H1 (cell line): Measurements from ENCODE around the gene SPDYA. TPM values are rescaled to one million over a fixed set of nuclear protein-coding genes. Genes with fewer than 3 reads are reported as not detected.

Experiments
- CTCF ChIA-PET: fragments of 300-600 bp; sonication (Branson Sonifier 250); formaldehyde crosslinking; loops from one replicate; lab custom pipeline; 2021; ENCODE audit not compliant: partially characterized antibody; lab: Charles Lee
- POLR2A ChIA-PET: fragments of 300-600 bp; sonication (Branson Sonifier 250); formaldehyde crosslinking; loops from one replicate; lab custom pipeline; 2021; ENCODE audit warnings: inconsistent platforms; ENCODE audit not compliant: partially characterized antibody; lab: Charles Lee
- DNase-seq, 2 experiments: peaks; one replicate each; pipeline versions ENCODE4 v3.0.0 to v3.0.0-alpha.2; 2010 to 2022; ENCODE audit warnings: low spot score in 2 of 2, low read depth in 1 of 2, mixed read lengths in 1 of 2
- FAIRE-seq: peaks from 2 replicates; lab custom pipeline; 2011; peaks lifted over from hg19 to GRCh38; lab: Jason Lieb, UNC
- H2AFZ ChIP-seq: 2 replicates; pipeline ENCODE4 v1.8.1; 2012; ENCODE audit warnings: low read length, inconsistent platforms
- H2AK5ac ChIP-seq: 2 replicates; pipeline ENCODE4 v1.6.1; 2013; ENCODE audit warnings: low read depth, low read length
- H2BK120ac ChIP-seq: replicated peaks from 2 replicates; pipeline ENCODE3; 2013; ENCODE audit warnings: low read depth, low read length, inconsistent platforms
- H2BK12ac ChIP-seq: 2 replicates; pipeline ENCODE4 v1.6.1; 2013; ENCODE audit warnings: low read depth, low read length
- H2BK15ac ChIP-seq: 2 replicates; pipeline ENCODE4 v1.6.1; 2013; ENCODE audit warnings: low read length
- H2BK20ac ChIP-seq: 2 replicates; pipeline ENCODE4 v1.6.1; 2013; ENCODE audit warnings: low read length
- H2BK5ac ChIP-seq: 2 replicates; pipeline ENCODE4 v1.6.1; 2013; ENCODE audit warnings: low read depth, low read length
- H3K14ac ChIP-seq: 2 replicates; pipeline ENCODE4 v1.6.1; 2013; ENCODE audit warnings: inconsistent platforms; ENCODE audit not compliant: insufficient read length
- H3K18ac ChIP-seq: 2 replicates; pipeline ENCODE4 v1.6.1; 2013; ENCODE audit warnings: low read length; ENCODE audit errors: extremely low read depth
- H3K23ac ChIP-seq: 2 replicates; pipeline ENCODE4 v1.6.1; 2013; ENCODE audit warnings: inconsistent platforms; ENCODE audit not compliant: insufficient read length
- H3K23me2 ChIP-seq: 2 replicates; pipeline ENCODE4 v1.6.1; 2013; ENCODE audit warnings: low read depth, low read length
- H3K27ac ChIP-seq: 2 replicates; pipeline ENCODE4 v1.6.1; 2011; ENCODE audit warnings: low read depth, low read length, inconsistent platforms
- H3K27me3 ChIP-seq, 4 experiments: replicated peaks in 1 of 4; 1 replicate in 1 of 4; 2 replicates in 3 of 4; pipeline versions ENCODE4 v1.6.1 to v1.8.1; 2011 to 2013; ENCODE audit warnings: low read length in 3 of 4, mild to moderate bottlenecking in 3 of 4, inconsistent platforms in 2 of 4, mixed read lengths in 2 of 4, moderate library complexity in 1 of 4; ENCODE audit not compliant: control insufficient read depth in 3 of 4, insufficient read depth in 3 of 4; ENCODE audit errors: extremely low read depth in 1 of 4
- H3K36me3 ChIP-seq, 4 experiments: 2 replicates each; pipeline versions ENCODE4 v1.6.1 to v1.8.1; 2011 to 2013; ENCODE audit warnings: mild to moderate bottlenecking in 4 of 4, low read length in 3 of 4, moderate library complexity in 2 of 4, control low read depth in 1 of 4, inconsistent platforms in 1 of 4; ENCODE audit not compliant: insufficient read depth in 4 of 4, control insufficient read depth in 2 of 4
- H3K4ac ChIP-seq: replicated peaks from 2 replicates; pipeline ENCODE3; 2013; ENCODE audit warnings: low read length, low read depth, mixed read lengths, inconsistent platforms; ENCODE audit not compliant: insufficient read length
- H3K4me1 ChIP-seq, 4 experiments: replicated peaks in 1 of 4; 1 replicate in 1 of 4; 2 replicates in 3 of 4; pipeline versions ENCODE4 v1.6.1 to v1.8.1; 2011 to 2013; ENCODE audit warnings: low read length in 3 of 4, inconsistent platforms in 2 of 4, mixed read lengths in 1 of 4; ENCODE audit not compliant: insufficient read depth in 4 of 4, control insufficient read depth in 3 of 4
- H3K4me2 ChIP-seq, 2 experiments: 2 replicates each; pipeline versions ENCODE4 v1.6.1 to v1.8.1; 2011 to 2013; ENCODE audit warnings: low read depth in 2 of 2, low read length in 2 of 2, control low read depth in 1 of 2, inconsistent platforms in 1 of 2, mild to moderate bottlenecking in 1 of 2; ENCODE audit not compliant: insufficient read depth in 1 of 2
- H3K4me3 ChIP-seq, 4 experiments: fragments of 200-600, 300-600 bp in 1 of 4; sonication (generic), shearing (Covaris generic), sonication (Bioruptor Twin) in 1 of 4; 2 replicates each; pipeline versions ENCODE4 v1.5.1 to v1.8.1; 2011 to 2016; ENCODE audit warnings: low read length in 4 of 4, low read depth in 3 of 4, control low read depth in 2 of 4, inconsistent platforms in 2 of 4, mild to moderate bottlenecking in 2 of 4, mixed read lengths in 1 of 4, moderate library complexity in 1 of 4; ENCODE audit not compliant: insufficient read depth in 2 of 4; ENCODE audit errors: extremely low read depth in 1 of 4
- H3K56ac ChIP-seq: replicated peaks from 2 replicates; pipeline ENCODE3; 2013; ENCODE audit warnings: low read depth, mild to moderate bottlenecking, mixed read lengths, low read length, inconsistent platforms; ENCODE audit not compliant: insufficient read length
- H3K79me1 ChIP-seq: 2 replicates; pipeline ENCODE4 v1.6.1; 2013; ENCODE audit warnings: low read depth, low read length, control low read depth
- H3K79me2 ChIP-seq, 2 experiments: 2 replicates each; pipeline versions ENCODE4 v1.6.1 to v1.8.1; 2012 to 2013; ENCODE audit warnings: low read length in 2 of 2, mild to moderate bottlenecking in 2 of 2, inconsistent platforms in 1 of 2; ENCODE audit not compliant: insufficient read depth in 2 of 2, control insufficient read depth in 1 of 2
- H3K9ac ChIP-seq, 4 experiments: replicated peaks in 1 of 4; 1 replicate in 1 of 4; 2 replicates in 3 of 4; pipeline versions ENCODE4 v1.6.1 to v1.8.1; 2011 to 2013; ENCODE audit warnings: low read depth in 3 of 4, low read length in 3 of 4, control low read depth in 2 of 4, mild to moderate bottlenecking in 2 of 4, moderate library complexity in 2 of 4, inconsistent platforms in 1 of 4; ENCODE audit errors: extremely low read depth in 1 of 4
- H3K9me3 ChIP-seq, 2 experiments: 2 replicates each; pipeline versions ENCODE4 v1.6.1 to v1.8.1; 2012 to 2013; ENCODE audit warnings: mild to moderate bottlenecking in 2 of 2, moderate library complexity in 2 of 2, control low read depth in 1 of 2, inconsistent platforms in 1 of 2, low read depth in 1 of 2, low read length in 1 of 2, mixed read lengths in 1 of 2; ENCODE audit not compliant: insufficient read depth in 2 of 2
- H4K20me1 ChIP-seq, 2 experiments: replicated peaks in 1 of 2; 2 replicates each; pipeline versions ENCODE3 to v1.8.1; 2011 to 2013; ENCODE audit warnings: inconsistent platforms in 2 of 2, low read length in 2 of 2, mild to moderate bottlenecking in 1 of 2; ENCODE audit not compliant: insufficient read depth in 2 of 2, control insufficient read depth in 1 of 2
- H4K5ac ChIP-seq: 2 replicates; pipeline ENCODE4 v1.6.1; 2013; ENCODE audit warnings: low read length, low read depth, mixed read lengths, inconsistent platforms; ENCODE audit not compliant: insufficient read length
- H4K8ac ChIP-seq: 2 replicates; pipeline ENCODE4 v1.8.0; 2013; ENCODE audit warnings: mild to moderate bottlenecking, moderate library complexity, low read length, inconsistent platforms; ENCODE audit not compliant: insufficient read depth; ENCODE audit errors: extremely low read depth
- H4K91ac ChIP-seq: replicated peaks from 2 replicates; pipeline ENCODE3; 2013; ENCODE audit warnings: low read length, mixed read lengths, inconsistent platforms; ENCODE audit not compliant: insufficient read length
- ASH2L ChIP-seq: fragments of 200-600, 300-600 bp; sonication (generic); IDR thresholded peaks from one replicate; pipeline ENCODE4 v1.7.1; 2017; ENCODE audit warnings: low read length
- BACH1 ChIP-seq: IDR thresholded peaks from 2 replicates; pipeline ENCODE4 v1.6.1; 2012; ENCODE audit warnings: low read length, improper control_type of control experiment
- CBX8 ChIP-seq: fragments of 300-800, 300-1000 bp; sonication (generic); IDR thresholded peaks from 2 replicates; pipeline ENCODE4 v1.7.1; 2016; ENCODE audit warnings: low read depth, low read length, borderline replicate concordance
- CTCF ChIP-seq, 3 experiments: IDR thresholded peaks; 1 replicate in 2 of 3; 2 replicates in 1 of 3; pipeline versions ENCODE4 v1.5.1 to v1.6.1; 2011; ENCODE audit warnings: low read length in 3 of 3, mild to moderate bottlenecking in 3 of 3, inconsistent platforms in 2 of 3, low read depth in 1 of 3, moderate library complexity in 1 of 3; ENCODE audit not compliant: insufficient read depth in 1 of 3; ENCODE audit errors: control extremely low read depth in 1 of 3
- KDM4A ChIP-seq: IDR thresholded peaks from one replicate; pipeline ENCODE4 v1.7.1; 2012; ENCODE audit warnings: low read depth, mild to moderate bottlenecking, moderate library complexity, low read length, inconsistent platforms; ENCODE audit not compliant: severe bottlenecking
- KDM5A ChIP-seq: fragments of 200-600 bp; IDR thresholded peaks from 2 replicates; pipeline ENCODE4 v1.7.1; 2012; ENCODE audit warnings: mild to moderate bottlenecking, low read length, inconsistent platforms, mixed read lengths
- MAX ChIP-seq: IDR thresholded peaks from 2 replicates; pipeline ENCODE4 v1.6.1; 2012; ENCODE audit warnings: inconsistent platforms
- PHF8 ChIP-seq: fragments of 200-600 bp; sonication (generic); conservative IDR thresholded peaks from 2 replicates; pipeline ENCODE4 v1.7.1; 2012; ENCODE audit warnings: low read depth, mild to moderate bottlenecking, inconsistent platforms, low read length, moderate library complexity
- POLR2A ChIP-seq, 2 experiments: IDR thresholded peaks; 1 replicate in 1 of 2; 2 replicates in 1 of 2; pipeline ENCODE4 v1.6.1; 2011; ENCODE audit warnings: low read depth in 2 of 2, low read length in 2 of 2, mild to moderate bottlenecking in 2 of 2; ENCODE audit errors: control extremely low read depth in 1 of 2
- RFX5 ChIP-seq: IDR thresholded peaks from 2 replicates; pipeline ENCODE4 v1.6.1; 2011; ENCODE audit warnings: low read depth, low read length, improper control_type of control experiment, borderline replicate concordance
- TBP ChIP-seq: IDR thresholded peaks from 2 replicates; pipeline ENCODE4 v1.6.1; 2011; ENCODE audit warnings: low read depth, low read length, improper control_type of control experiment
- polyA plus RNA-seq, 7 experiments: library from polyadenylated mRNA; depleted of rRNA in 3 of 7; stranded (reverse) in 5 of 7; unstranded in 2 of 7; fragments of >200 nt in 5 of 7; fragments of 200-250 nt in 2 of 7; gene quantifications; 1 replicate in 5 of 7; 2 replicates in 1 of 7; 4 replicates in 1 of 7; pipeline versions ENCODE4 v1.2.1 to v1.2.3, GENCODE V29; 2011 to 2013; ENCODE audit warnings: missing spikeins in 2 of 7, mixed read lengths in 2 of 7
- total RNA-seq: library from RNA; stranded (reverse); fragmentation: NEBNext Ultra II Directional; extraction: Animal tissue kit (Norgen Biotek cat#: 25700); gene quantifications from 2 replicates; pipeline ENCODE4 v1.2.1, GENCODE V29; 2021

SPDYA gene
- total and polyA plus RNA-seq, 2 of the 8 experiments (the other 6 are each of a cell fraction or from before 2014, with no cell fraction given), result 0.12 to 0.35 TPM

- TF ChIP-seq BACH1, result no peak
Observed at GRCh38 chr2:28855193-28855592, 44.6 kb downstream of the SPDYA start (continued).

DNA sequence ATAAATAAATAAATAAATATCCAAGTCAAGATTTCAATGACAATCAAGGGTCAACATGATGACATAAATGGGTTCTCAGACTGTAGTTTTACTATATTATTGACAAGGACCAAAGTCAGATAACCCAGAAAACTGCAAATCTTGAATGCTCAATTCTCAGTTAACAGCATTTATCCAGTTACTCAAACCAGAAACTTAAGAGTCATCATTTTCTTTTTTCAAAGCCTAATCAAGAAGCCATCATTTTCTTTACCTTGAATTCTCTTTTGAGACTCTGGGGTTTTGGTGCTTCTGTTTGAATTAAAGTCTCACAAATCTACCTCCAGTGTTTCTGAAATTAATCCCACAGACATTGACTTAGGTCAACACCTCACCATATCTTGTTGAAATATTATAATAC, 45.3 kb downstream of the SPDYA start:
- Histone ChIP-seq H3K36me3 (peaks cover 0 to 14% (median 5%) of the 10 kb centered on the region in 4 experiments; a peak in 5 of 8 replicates), H3K23ac (no peak overlapping the region), H3K9me3 (no peaks in the 10 kb centered on the region), H2AK5ac (no peak overlapping the region), H3K56ac (no peak overlapping the region), H4K5ac (no peak overlapping the region), H3K23me2 (no peaks in the 10 kb centered on the region), H2BK120ac (no peak overlapping the region), H3K79me1 (no peaks in the 10 kb centered on the region), H3K79me2 (no peaks in the 10 kb centered on the region)
- POLR2A ChIA-PET, result interaction anchor here (1.2 kb wide), 1 partner anchor 12 kb away, joined by 3 read pairs; no protein-coding TSS in a partner anchor
- no peak for DNase-seq
- CTCF ChIA-PET, result interaction anchor here (1.0 kb wide), 1 partner anchor 9 kb away, joined by 3 read pairs; no protein-coding TSS in a partner anchor
- no peak for FAIRE-seq
- TF ChIP-seq TBP (no peak), KDM4A (no peak), ASH2L (no peak), KDM5A (no peak), RFX5 (no peak), MAX (no peak), CTCF (IDR thresholded peaks at IDR 0.05; ENCODE audit: control extremely low read depth in 1 of 3, insufficient read depth in 1 of 3, low read depth in 1 of 3, low read length in 3 of 3) (no peak), CBX8 (no peak), POLR2A (IDR thresholded peaks at IDR 0.05; ENCODE audit: control extremely low read depth in 1 of 2, low read depth in 2 of 2, low read length in 2 of 2) (no peak), PHF8 (no peak)
- TF ChIP-seq, all 59 proteins: peak for 0
- no peak overlapping the region for H2BK15ac ChIP-seq
- H3K18ac ChIP-seq, result no peak overlapping the region
- H3K4me1 ChIP-seq, result no peaks in the 10 kb centered on the region
- no peak overlapping the region for H4K91ac ChIP-seq
- H2BK20ac ChIP-seq, result no peak overlapping the region
- H4K8ac ChIP-seq, result no peak overlapping the region
- no peak overlapping the region for H3K4me2 ChIP-seq
- no peak overlapping the region for H3K9ac ChIP-seq
- no peaks in the 10 kb centered on the region for H4K20me1 ChIP-seq
- no peak overlapping the region for H3K4me3 ChIP-seq
- H3K27me3 ChIP-seq, result no peaks in the 10 kb centered on the region
- no peak overlapping the region for H2BK5ac ChIP-seq
- no peak overlapping the region for H3K4ac ChIP-seq
- H3K27ac ChIP-seq, result no peak overlapping the region
- no peak overlapping the region for H2BK12ac ChIP-seq
- no peak overlapping the region for H2AFZ ChIP-seq
- no peak overlapping the region for H3K14ac ChIP-seq
